Hematopoietic multipotent progenitor cell treated with erythropoietin and hydrocortisone succinate and interleukin-3 and kit ligand, for 15 days (in vitro differentiated cells): ENCODE measurements around the gene SNX13.

Experiments used
- DNase-seq: peaks from one replicate; pipeline ENCODE4 v3.0.0-alpha.2; 2015; ENCODE audit warnings: low spot score

Gene SNX13

DNA sequence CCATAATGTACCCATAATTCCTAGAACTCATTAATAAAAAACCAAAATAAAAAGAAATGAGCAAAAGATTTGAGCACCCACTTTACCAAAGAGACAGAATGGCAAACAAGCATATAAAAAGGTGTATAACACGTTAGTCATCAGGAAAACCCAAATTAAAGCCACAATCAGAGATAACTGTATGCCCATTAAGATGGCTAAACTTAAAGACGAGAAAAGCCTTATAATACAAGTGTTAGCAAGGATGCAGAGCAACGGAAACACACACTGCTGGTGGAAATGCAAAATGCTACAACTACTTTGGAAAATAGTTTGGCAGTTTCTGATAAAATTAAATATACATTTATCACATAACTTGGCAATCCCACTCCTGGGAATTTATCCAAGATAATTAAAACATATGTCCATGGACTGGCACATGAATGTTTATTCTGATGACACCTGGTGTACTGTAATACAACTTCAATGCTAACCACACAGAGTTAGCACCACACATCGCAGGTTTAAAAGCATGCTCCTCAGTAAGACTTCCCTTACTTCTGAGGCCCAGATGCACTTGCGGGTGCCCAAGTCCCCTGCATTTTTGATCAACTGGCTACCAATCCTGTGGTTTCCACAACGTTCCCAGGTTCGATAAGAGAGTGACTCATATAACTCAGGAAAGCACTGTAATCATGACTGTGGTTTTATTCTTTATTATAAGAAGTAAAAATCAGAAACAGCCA, 158.6 kb downstream of the SNX13 start:
- DNase-seq, result no peak

DNA sequence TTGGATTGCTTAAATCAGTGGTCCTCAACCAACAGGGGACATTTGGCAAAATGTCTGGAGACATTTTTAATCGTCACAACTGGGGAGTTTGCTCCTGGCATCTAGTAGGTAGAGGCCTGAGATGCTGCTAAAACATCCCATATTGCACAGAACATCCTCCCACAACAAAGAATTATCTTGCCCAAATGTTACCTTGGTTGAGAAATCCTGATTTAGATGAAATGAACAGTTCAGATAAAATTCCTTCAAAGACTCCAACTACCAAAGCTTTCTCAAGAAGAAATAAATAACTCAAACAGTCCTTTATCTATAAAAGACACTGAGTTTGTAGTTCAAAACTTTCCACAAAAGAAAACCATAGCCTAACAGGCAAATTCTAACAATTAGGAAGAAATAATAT, 160.9 kb downstream of the SNX13 start:
- no peak for DNase-seq

DNA sequence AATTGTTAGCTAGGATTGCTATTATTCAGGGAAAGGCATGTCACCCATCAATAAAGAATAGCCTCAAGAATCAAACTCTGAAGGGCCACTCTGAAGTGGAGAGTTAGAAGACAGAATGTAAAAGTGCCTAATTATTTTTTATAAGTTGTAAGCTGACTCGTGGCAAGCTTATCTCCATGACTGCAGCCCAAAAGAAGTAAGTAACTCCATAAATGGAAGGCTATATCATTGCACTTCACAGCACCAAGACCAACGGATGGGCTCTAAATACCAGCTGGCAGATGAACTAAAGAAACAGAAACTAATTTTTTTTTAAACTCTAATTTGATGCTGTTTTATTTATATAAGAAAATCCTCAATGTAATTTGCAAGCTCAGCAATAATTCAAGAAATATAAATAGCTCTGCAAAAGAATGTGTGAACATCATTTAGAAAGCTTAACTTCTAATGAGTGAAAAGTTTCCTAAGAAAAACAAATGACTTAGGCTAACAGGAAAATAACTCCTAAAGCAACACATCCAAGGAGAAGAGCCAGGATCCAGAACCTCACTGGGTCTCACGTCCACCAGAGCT, 165.5 kb downstream of the SNX13 start:
- no peak for DNase-seq

DNA sequence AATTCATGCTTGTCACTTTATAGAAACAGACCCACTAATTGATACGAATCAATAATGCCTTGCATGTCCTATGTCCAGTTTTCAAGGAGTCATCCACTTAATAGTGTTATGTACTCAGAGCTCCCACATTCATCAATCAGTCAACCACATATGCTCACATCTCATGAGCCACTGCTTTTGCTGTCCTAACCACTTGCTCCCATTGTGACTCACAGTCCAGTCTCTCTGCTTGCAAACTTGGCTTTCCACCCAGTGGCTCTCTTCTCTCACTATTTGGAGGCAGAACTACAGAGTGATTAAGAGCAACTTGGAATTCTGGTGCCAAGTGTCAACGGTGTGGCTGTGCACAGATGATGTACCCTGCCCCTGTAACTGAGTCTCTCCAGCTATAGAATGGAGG, 166.0 kb downstream of the SNX13 start:
- no peak for DNase-seq

DNA sequence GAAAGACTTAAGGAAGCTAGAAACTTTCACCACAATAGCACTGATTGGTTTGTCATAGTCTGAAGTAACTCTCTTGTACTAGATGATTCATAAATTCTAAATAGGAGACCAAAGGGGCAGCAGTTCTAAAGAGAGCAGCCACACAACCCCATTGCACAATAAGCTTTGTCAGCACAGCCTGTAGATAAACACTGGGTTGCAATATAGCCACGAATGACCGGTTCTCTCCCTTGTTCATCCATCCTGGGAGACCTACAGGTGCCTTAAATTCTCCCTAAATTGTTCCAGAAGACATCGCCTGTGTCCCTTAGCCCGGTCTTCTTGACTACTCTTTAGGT, 167.0 kb downstream of the SNX13 start:
- no peak for DNase-seq

DNA sequence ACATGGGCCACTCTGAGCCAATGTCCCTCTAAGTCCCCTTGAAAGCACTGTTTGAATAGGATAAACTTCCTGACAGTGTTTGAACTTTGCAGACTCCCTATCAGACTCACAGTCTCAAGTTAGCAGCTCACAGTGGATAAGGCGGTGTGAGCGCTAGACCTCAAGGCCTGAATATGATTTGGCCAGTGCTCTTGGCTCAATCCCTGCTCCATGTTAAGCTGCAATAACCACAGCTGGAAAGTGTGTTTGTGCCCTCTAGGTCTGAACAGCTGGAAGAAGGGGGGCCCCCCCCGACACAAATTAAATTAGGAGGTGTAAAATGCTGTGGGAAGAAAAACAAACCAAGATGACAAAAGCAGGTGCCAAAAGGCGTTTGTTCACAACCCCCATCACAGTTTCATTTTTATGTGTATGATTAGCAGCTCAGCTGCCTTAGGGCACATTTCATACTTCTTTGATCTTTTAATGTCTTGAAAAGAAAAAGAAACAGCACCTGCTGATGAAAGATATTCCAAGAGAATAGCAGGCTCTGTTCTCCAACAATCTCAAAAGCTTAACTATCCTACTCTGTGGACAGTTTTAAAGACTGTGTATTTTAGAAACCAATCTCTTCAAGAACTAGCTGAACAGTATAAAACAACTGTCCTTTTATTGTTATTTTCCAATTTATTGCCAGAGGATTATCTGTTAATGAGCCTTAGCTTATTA, 167.6 kb downstream of the SNX13 start:
- DNase-seq, result no peak

DNA sequence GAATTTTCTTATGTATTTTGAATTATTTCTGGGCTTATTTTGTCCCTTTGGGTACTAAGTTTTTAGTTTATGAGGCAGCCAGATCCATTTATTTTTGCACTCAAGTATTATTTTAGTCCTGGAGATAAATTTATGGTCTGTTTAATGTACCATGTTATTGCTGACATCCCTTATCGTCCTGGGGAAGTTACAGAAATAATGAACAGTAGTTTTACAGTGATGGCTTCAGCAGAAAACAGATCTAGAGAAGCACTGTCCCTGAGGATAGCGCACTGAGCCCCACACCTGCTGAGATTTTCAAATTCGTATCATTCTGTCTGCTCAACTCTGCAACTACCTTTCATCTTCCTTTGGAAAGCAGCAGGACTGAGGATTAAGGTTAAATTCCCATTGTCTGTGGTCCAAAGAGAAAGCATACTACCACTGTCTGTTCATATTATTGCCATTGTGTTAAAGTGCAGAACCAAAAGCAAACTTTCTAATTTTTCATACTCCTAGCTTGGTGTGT, 168.3 kb downstream of the SNX13 start:
- no peak for DNase-seq

DNA sequence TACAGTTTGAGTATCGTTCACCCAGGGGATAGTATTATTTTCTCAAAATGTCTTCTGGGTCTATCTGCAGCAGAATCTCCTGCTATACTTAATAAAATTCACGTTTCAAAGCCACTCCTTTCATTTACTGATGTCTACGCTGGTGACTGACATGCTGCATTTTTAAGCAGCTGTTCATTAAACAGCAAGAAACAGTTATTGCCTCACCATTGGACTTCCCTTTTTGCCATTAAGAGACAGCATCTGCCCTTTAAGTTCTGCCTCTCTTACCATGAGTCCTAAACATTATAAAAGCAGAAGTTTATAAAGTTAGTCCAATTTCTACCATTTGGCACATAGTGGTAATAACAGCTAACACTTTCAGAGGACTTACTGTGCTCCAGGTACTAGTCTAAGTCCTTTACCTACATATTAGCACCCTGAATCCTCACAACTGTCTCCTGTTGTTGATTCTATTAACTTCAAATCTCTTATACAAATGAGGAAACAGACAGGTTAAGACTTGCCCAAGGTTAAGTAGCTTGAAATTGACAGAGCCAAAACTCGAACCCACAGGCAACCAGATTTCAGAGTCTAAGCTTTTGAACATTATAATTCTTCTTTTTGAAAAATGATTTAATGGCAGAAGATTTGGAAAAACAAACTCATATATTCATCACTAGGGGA, 169.5 kb downstream of the SNX13 start:
- DNase-seq, result no peak

DNA sequence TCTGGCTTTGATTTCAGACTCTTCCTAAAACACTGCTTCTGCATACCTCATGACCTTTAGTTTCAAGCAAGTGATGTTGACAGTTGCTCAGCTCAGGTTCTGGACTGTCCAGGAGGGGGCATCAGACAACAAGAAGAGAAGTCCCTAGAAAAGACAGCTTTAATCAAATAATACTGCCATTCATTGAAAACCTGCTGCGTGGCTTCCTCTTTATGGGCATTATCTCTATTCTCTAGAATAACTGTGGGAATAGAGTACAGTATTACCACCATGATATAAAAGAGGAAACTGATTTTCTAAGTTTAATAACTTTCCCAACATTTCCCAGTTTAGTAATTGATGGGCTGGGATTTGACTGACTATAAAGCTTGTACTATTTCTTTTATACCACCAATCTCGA, 170.4 kb downstream of the SNX13 start:
- DNase-seq, result peak; percentile 59

DNA sequence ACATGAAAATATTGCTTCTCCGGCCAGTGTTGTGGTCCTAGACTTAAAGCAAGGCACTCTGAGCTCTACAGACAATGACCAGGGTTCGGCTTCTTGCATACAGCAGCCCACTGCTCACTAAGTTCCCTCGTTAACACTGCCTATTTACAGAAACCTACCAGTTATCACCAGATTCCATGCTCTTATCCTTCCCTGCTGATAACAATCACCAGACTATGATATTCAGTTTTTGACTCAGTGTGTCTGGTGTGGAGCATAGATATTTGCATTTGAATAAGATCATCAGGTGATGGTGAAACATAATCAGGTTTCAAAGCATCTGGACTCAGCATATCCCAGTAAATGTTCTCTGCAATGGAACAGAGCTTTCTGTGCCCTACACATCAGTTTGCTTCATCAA, 182.3 kb downstream of the SNX13 start:
- no peak for DNase-seq

DNA sequence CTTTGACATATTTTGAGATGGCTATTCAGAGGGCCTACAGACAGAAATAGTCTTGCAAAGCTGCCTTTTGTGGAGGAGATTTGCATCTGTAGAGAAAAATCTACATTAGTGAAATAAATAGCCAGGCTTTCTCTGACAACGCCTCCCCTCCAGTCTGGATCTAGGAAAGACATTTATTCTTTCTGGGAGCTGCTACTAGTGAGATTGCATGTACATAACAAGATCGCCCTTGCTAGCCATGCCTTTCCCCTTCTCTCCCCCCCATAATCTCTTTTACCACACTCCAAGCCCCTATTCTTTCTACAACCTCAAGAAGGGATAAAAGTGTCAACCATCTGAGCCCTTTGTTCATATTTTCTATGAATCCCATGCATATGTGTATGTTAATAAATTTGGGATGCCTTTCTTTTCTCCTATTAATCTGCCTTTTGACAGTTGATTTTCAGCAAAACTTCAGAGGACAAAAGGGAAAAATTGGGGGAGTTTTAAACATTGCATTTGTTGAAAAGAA, 194.2 kb downstream of the SNX13 start:
- DNase-seq, result no peak

DNA sequence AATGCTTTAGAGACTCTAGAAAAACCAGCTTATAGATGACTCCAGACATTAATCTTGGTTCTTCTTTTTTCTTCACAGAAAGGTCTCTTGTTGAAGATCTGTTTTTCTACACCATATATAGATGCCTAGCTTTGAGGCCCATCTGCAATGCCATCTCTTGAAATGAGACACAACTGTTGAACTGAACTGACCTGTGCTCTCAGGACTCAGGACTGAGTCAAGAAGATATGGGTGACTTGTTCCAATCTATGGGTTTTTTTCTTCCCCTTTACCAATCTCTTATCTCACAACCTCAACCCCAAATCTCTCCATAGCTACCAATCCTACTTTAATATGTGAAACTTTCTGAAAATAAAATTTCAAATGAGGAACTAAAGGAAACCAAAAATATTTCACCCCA, 194.7 kb downstream of the SNX13 start:
- no peak for DNase-seq

DNA sequence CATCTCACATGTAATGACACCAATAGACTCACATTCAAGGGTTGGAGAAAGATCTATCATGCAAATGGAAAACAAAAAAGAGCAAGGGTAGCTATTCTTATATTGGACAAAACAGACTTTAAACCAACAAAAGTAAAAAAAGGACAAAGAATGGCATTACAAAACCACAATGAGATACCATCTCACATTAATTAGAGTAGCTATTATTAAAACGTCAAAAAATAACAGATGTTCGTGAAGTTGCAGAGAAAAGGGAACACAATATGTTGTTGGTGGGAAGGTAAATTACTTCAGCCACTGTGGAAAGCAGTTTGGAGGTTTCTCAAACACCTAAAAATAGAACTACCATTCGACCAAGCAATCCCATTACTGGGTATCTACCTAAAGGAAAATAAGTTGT, 197.0 kb downstream of the SNX13 start:
- no peak for DNase-seq

DNA sequence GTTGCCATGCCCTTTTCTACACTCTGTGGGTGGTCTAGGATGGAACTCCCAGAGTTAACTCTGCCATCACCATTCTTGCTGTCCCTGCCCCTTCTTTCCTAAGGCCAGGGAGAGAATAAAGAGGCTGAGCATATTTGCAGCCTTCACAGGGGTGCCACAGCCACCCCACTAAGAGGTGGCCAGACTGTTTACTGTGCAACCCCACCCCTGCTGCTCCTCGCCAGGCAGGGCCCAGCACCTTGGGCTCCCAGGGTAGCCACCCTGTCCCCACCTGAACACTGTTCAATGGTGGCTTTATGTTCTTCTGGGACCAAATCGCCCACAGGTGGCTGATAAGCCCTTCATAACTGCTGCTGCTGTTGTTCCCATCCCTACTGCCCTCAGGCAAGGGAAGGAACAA, 198.9 kb downstream of the SNX13 start:
- DNase-seq, result no peak
